ENCODE measurements around the gene SAAL1. TPM values are rescaled to one million over a fixed set of nuclear protein-coding genes. Genes with fewer than 3 reads are reported as not detected.
"Not testable (repeated sequence)": the region's sequence is repeated elsewhere in the genome, so short reads cannot be mapped to it uniquely, and the experiment has no call there.

The SAAL1 gene
- total RNA-seq (2014; rRNA removed; shearing (Covaris generic)): 62.7 and 72.7 TPM in 2 replicates

- DNase-seq (ENCODE audit: low read depth): peak; percentile 92
Measured at GRCh38 chr11:18105802-18106574, at the start of gene SAAL1. Gene SAAL1 (minus strand): TSS chr11:18106082. CDS start chr11:18106041, 41 bp downstream.

GRCh38 chr11:18151581-18151980, 45.7 kb upstream of the SAAL1 start:
- no peak for DNase-seq (ENCODE audit: low read depth)

- DNase-seq (ENCODE audit: low read depth): no peak
Measured at GRCh38 chr11:18145837-18146236, 40.0 kb upstream of the SAAL1 start.

GRCh38 chr11:18145025-18145424, 39.1 kb upstream of the SAAL1 start:
- no peak for DNase-seq (ENCODE audit: low read depth)

- peak; percentile 2 for DNase-seq (ENCODE audit: low read depth)
Measured at GRCh38 chr11:18144243-18144642, 38.4 kb upstream of the SAAL1 start.

GRCh38 chr11:18140145-18140544, 34.3 kb upstream of the SAAL1 start:
- DNase-seq (ENCODE audit: low read depth): no peak

- no peak for DNase-seq (ENCODE audit: low read depth)
Measured at GRCh38 chr11:18137186-18137800, 31.4 kb upstream of the SAAL1 start.

- no peak for DNase-seq (ENCODE audit: low read depth)
Measured at GRCh38 chr11:18135308-18135707, 29.4 kb upstream of the SAAL1 start.

- DNase-seq (ENCODE audit: low read depth): no peak
Measured at GRCh38 chr11:18132341-18132740, 26.5 kb upstream of the SAAL1 start, which contains the start of gene MRGPRX3. Gene MRGPRX3 (plus strand): TSS chr11:18132571. CDS start chr11:18137203, 4,632 bp downstream.

- not testable (repeated sequence) for DNase-seq (ENCODE audit: low read depth)
Measured at GRCh38 chr11:18131115-18131514, 25.2 kb upstream of the SAAL1 start.

GRCh38 chr11:18121331-18121828, 15.5 kb upstream of the SAAL1 start:
- DNase-seq (ENCODE audit: low read depth): not testable (repeated sequence)

- DNase-seq (ENCODE audit: low read depth): peak; percentile 61
Measured at GRCh38 chr11:18115360-18116127, 9.7 kb upstream of the SAAL1 start.

- no peak for DNase-seq (ENCODE audit: low read depth)
Measured at GRCh38 chr11:18111005-18111404, 5.1 kb upstream of the SAAL1 start.

- DNase-seq (ENCODE audit: low read depth): no peak
Measured at GRCh38 chr11:18108254-18108653, 2.4 kb upstream of the SAAL1 start.

- peak; percentile 9 for DNase-seq (ENCODE audit: low read depth)
Measured at GRCh38 chr11:18106688-18107087, 806 bp upstream of the SAAL1 start.

- DNase-seq (ENCODE audit: low read depth): no peak
Measured at GRCh38 chr11:18105086-18105801, 638 bp downstream of the SAAL1 start.

- no peak for DNase-seq (ENCODE audit: low read depth)
Measured at GRCh38 chr11:18100926-18101656, 4.8 kb downstream of the SAAL1 start.

- DNase-seq (ENCODE audit: low read depth): no peak
Measured at GRCh38 chr11:18093959-18094358, 11.9 kb downstream of the SAAL1 start.

GRCh38 chr11:18091731-18092130, 14.2 kb downstream of the SAAL1 start:
- DNase-seq (ENCODE audit: low read depth): no peak

GRCh38 chr11:18088966-18089365, 16.9 kb downstream of the SAAL1 start:
- no peak for DNase-seq (ENCODE audit: low read depth)

GRCh38 chr11:18088366-18088765, 17.5 kb downstream of the SAAL1 start:
- DNase-seq (ENCODE audit: low read depth): no peak
